Hematopoietic multipotent progenitor cell treated with erythropoietin and hydrocortisone succinate and interleukin-3 and kit ligand, for 17 days (in vitro differentiated cells): ENCODE results near the gene HLA-F.
A peak's percentile ranks its signal among the peaks of the same experiment; 100 is the strongest.

Source experiments
- DNase-seq: peaks from one replicate; pipeline ENCODE4 v3.0.0-alpha.2; 2015; ENCODE audit warnings: low spot score

The HLA-F gene

GRCh38 chr6:29724937-29725869 lies 2.0 kb downstream of the HLA-F start:
- DNase-seq, result no peak

DNA sequence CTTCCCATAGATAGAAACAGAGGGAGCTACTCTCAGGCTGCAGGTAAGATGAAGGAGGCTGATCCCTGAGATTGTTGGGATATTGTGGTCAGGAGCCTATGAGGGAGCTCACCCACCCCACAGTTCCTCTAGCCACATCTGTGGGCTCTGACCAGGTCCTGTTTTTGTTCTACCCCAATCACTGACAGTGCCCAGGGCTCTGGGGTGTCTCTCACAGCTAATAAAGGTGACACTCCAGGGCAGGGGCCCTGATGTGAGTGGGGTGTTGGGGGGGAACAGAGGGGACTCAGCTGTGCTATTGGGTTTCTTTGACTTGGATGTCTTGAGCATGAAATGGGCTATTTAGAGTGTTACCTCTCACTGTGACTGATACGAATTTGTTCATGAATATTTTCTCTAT lies 2.8 kb downstream of the HLA-F start:
- DNase-seq, result no peak

- DNase-seq, result no peak
These were observed 3.4 kb downstream of the HLA-F start for GRCh38 chr6:29726571-29727194.

DNA sequence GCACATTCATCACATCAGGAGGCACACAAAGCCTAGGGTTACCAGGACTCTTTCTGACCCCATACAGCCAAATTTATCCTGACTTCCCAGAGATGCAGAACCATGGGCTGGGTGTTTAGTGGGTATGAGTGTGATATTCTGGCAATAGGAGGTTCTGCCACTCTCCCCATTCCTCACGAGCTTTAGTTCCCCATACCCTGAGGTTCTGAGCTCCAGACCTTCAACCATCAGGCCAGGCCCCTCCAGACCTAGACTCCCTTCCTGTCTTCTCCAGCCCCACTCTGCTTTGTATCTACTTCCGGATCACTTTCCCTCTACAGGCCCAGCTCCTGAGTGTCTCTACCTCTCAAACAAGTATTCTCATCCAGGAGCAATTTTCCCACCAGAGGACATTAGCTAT lies 4.4 kb downstream of the HLA-F start:
- DNase-seq, result no peak

DNA sequence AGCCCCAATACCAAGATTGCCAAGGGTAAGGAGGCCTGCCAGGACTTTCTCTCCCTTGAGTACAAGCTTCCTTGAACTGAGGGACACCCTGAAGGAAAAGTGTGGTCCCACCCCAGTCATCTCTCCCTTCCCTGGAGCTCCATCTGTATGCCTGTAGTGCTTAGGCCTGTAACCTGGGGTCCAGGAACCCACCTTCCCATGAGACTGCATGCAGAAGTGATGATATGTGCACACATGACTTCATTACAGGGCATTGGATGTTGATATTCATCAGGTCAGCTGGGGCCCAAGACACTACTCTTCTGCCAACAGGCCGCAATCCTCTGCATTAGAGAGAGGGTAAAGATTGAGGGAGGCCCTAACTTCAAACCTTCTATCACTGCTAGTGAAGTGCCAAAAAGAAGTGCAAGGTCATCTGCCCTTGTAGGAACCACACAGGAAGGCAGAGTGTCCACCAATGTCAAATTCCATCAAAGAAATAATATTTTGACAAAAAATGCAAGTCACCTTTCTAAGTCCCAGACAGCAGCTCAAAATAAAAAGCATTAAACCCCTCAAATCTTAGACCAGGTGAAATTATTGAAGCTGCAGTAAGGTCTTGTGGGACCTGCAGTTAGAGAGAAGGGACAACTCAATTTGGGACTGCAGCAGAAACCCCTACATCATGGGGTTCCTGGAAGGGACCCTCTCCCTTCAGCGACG lies 5.1 kb downstream of the HLA-F start:
- no peak for DNase-seq

- DNase-seq, result no peak
These were observed 5.6 kb downstream of the HLA-F start for GRCh38 chr6:29728875-29729270.

GRCh38 chr6:29729774-29730328 lies 6.6 kb downstream of the HLA-F start:
- DNase-seq, result no peak

DNA sequence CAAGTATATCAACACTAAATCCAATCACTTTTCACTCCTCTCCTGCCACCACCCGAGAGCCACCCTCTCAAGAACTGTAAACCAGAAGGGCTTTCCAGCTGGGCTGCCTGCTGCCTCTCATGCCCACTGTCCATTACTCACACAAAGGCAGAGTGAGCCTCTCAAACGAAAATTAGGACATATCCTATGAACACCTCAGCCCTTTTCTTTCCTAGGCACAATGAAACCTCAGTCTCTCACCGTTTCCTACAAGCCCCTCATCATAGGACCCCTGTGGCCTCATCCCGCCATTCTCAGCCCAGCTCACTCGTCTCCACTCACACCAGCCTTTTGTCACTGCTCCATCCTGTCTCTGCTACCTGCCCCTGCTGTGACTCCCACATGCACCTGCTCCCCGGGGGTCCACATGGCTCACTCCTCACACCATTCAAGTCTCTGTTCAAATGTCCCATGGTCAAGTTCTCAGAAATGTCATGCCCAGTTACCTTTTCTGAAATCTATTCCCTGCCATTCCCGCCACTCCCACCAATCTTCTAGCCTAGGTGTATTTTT lies 7.4 kb downstream of the HLA-F start:
- no peak for DNase-seq

GRCh38 chr6:29731281-29731680 lies 8.0 kb downstream of the HLA-F start:
- no peak for DNase-seq

- no peak for DNase-seq
These were observed 9.8 kb downstream of the HLA-F start for GRCh38 chr6:29733057-29733456.

- no peak for DNase-seq
These were observed 11.1 kb downstream of the HLA-F start for GRCh38 chr6:29734046-29735018.

GRCh38 chr6:29736563-29736962 lies 13.3 kb downstream of the HLA-F start:
- DNase-seq, result no peak

DNA sequence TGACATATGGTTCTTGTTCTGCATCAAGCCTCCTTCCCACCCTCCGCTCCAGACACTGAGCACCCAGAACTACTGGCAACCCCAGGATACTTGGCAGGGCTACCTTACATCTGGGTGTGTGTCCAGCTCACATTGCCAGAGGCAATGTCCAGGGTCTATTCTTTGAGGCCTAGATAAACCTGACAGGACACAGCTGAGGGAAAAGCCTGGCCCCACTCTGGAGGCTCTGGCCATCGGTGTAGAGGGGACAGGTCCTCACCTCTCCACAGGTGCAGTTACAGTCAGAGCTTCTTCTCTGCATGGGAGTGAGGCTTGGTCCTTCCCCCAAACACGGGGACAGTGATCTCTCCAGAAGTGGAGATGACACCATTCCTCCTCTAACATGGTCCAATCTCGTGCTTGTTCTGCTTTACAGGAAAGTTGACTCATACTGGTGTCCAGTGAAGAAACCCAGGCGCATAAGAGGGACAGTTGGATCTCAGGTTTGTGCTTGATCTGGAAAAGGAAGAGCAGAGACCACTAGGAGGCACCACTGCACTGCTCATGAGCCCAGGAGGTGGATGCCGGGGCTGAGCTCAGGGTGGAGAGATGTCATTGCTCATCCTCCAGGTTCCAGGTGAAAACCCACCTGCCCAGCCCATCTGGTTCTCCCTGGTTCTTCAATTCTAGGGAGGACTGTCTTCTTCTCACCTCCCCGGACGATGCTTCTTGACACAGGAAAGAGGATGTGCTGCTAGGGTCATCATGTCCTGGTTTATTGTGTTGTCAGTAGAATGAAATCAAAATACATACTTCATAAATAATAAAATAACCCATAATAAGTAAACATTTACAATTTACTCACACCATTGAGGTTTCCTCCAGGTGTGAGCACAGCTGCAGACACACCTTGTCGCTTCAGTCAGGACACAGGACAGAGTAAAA lies 14.7 kb downstream of the HLA-F start:
- peak; percentile 83 for DNase-seq

DNA sequence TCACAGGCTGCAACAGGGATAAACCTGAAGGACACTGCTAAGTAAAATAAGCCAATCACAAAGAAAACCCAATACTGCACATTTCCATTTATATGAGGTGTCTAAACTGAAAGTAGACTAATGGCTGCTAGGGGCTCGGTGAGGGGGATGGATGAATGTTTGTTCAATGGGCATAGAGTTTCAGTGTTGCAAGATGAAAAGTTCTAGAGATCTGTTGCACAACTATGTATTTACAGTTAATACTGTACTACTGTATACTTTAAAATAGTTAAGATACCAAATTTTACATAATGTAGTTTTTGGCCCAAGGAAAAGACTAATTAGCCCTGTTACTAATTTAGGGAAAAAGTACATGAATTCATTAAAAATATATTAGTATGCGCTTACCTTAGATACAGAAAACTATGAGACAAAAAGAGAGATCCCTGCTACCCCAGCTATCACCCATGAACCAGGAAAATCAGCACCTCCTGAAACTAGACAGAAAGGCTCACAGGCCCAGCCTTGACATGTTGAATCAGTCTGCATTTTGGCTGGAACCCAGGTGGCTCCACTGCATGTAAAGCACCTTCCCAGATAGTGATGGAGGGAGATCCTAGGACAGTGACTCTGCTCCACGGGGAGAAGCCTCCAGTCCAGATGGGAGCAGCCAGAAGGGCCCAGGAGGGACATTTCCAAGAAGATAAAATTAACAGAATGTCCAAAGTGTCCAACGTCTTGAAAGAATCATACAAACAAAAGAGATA lies 16.1 kb downstream of the HLA-F start:
- no peak for DNase-seq

DNA sequence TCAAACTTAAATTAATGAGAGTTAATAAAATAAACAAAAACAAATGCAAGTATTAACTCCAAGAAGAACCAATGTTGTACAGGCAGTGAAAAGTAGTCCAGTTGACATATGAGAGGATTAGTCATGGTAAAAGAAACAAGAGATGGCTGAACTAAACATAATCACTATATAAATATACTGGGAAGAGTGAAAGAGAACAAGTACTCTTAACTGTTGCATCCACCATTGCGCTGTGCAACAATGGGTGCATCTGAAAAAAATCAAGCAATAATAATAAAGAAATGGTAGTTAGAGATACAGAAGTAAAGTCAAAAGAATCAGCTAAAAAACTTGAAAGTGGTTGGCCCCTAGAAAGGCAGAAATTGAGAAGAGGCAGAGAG lies 16.6 kb downstream of the HLA-F start:
- no peak for DNase-seq

DNA sequence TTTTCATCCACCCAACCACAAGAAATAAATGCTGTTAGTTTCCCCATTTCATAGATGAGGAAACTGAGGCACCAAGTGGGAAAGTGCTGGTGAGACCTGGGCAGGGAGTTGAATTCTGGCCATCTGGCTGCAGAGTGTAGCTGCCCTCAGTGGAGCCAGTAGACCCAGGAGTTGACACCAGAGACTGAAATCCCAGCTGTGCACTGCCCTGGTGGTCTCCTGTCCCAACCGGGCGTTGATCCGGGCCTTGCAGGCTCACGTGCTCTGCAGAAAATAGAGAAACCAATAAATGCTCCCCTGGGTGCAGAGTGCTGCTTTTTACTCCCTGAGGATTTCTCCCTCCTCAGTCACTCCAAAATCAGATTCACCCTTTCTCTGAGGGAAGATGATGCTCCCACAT lies 18.4 kb downstream of the HLA-F start:
- no peak for DNase-seq

DNA sequence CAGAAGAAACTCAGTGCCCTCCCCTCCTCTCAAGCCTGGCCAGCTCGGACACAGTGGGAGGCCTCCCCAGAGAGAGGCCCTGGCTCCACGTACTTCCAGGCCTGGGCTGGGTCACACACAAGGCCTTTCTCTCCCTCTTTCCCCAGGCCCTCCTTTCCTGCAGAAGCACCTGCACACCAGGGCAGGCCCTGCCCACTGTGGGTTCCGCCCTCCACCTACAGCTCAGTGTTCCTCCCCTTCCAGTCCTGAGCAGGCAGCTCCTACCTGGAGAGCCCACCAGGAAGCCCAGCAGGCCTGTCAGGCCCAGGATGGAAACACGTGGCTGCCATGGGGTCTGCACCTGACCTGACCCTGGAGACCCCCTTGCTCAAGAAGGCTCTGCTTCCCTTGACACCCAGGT lies 18.9 kb downstream of the HLA-F start:
- no peak for DNase-seq

- no peak for DNase-seq
These were observed 19.8 kb downstream of the HLA-F start for GRCh38 chr6:29743025-29743424.

GRCh38 chr6:29743568-29743967 lies 20.3 kb downstream of the HLA-F start:
- DNase-seq, result no peak
